Stomach (tissue), 4 donors: ENCODE measurements around the gene KDM6A.

Experiments
- EP300 ChIP-seq: sonication (generic); formaldehyde crosslinking; IDR thresholded peaks from one replicate; pipeline ENCODE4 v1.6.1; 2017; ENCODE audit warnings: antibody characterized with exemption
- POLR2A ChIP-seq, 4 donors: fragments of 450-650 bp; IDR thresholded peaks; one replicate each; pipeline ENCODE4 v1.6.1; 2016; ENCODE audit warnings: antibody characterized with exemption in 4 of 4, control low read depth in 2 of 4, mild to moderate bottlenecking in 1 of 4, moderate library complexity in 1 of 4
- TF ChIP-seq, protein P1 (sequence below), 7 experiments: fragments of 450-650 bp in 4 of 7; fragments of 200-600 bp in 3 of 7; sonication (generic) in 3 of 7; IDR thresholded peaks; one replicate each; pipeline ENCODE4 v1.5.1; 2016 to 2019; ENCODE audit warnings: antibody characterized with exemption in 7 of 7, control low read depth in 2 of 7, mild to moderate bottlenecking in 1 of 7

DNA sequence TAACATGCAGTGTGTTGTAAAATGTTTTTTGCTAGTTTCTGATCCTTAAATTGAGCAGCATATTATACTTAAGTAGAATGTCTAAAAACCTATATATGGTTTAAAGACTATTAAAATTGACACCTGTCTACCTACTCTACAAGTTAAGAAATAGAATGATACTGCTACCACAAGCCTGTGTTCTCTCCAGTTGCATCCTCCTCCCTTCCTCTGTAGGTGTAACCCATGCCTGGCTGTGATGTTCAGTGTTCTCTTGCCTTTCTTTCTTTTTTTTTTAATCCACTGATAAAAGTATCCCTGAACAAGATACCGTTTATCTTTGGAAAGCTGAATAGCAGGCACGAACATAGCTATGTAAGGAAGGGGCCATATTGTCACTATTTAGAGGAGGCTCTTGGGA, 99.1 kb downstream of the KDM6A start:
- TF ChIP-seq POLR2A (IDR thresholded peaks at IDR 0.05) (no peak), EP300 (no peak)
- TF ChIP-seq, protein P1, sequence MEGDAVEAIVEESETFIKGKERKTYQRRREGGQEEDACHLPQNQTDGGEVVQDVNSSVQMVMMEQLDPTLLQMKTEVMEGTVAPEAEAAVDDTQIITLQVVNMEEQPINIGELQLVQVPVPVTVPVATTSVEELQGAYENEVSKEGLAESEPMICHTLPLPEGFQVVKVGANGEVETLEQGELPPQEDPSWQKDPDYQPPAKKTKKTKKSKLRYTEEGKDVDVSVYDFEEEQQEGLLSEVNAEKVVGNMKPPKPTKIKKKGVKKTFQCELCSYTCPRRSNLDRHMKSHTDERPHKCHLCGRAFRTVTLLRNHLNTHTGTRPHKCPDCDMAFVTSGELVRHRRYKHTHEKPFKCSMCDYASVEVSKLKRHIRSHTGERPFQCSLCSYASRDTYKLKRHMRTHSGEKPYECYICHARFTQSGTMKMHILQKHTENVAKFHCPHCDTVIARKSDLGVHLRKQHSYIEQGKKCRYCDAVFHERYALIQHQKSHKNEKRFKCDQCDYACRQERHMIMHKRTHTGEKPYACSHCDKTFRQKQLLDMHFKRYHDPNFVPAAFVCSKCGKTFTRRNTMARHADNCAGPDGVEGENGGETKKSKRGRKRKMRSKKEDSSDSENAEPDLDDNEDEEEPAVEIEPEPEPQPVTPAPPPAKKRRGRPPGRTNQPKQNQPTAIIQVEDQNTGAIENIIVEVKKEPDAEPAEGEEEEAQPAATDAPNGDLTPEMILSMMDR (IDR thresholded peaks at IDR 0.05) = no peak
